Hematopoietic multipotent progenitor cell treated with erythropoietin and hydrocortisone succinate and interleukin-3 and kit ligand, for 17 days (in vitro differentiated cells): ENCODE results near the gene IGSF3.
"Not testable (repeated sequence)": the region's sequence is repeated elsewhere in the genome, so short reads cannot be mapped to it uniquely, and the experiment has no call there.

ENCODE experiments used
- DNase-seq: peaks from one replicate; pipeline ENCODE4 v3.0.0-alpha.2; 2015; ENCODE audit warnings: low spot score

IGSF3 gene

GRCh38 chr1:116629441-116629840 is 38.1 kb downstream of the IGSF3 start:
- not testable (repeated sequence) for DNase-seq

GRCh38 chr1:116628448-116628847 is 39.1 kb downstream of the IGSF3 start:
- DNase-seq, result no peak

DNA sequence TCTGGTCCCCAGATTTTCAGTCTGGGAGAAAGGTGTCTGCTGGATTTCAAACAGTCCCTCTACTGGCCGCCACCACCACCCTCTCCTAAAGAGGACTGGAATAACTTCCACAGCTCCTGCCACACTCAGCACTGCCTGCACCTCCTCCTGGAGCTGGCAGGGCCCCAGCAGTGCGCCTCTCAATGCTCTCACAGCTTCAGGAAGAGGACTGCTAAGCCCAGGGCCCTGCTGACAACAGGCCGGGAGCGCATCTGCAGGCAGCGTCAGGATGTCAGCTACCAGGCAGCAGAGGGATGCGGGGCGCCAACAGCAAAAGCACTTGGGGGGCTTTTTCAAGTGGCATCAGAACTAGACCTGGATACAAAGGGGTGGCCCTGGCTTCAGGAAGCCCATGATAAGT is 40.2 kb downstream of the IGSF3 start:
- not testable (repeated sequence) for DNase-seq

GRCh38 chr1:116626915-116627314 is 40.6 kb downstream of the IGSF3 start:
- DNase-seq, result not testable (repeated sequence)

GRCh38 chr1:116625155-116625554 is 42.4 kb downstream of the IGSF3 start:
- not testable (repeated sequence) for DNase-seq

DNA sequence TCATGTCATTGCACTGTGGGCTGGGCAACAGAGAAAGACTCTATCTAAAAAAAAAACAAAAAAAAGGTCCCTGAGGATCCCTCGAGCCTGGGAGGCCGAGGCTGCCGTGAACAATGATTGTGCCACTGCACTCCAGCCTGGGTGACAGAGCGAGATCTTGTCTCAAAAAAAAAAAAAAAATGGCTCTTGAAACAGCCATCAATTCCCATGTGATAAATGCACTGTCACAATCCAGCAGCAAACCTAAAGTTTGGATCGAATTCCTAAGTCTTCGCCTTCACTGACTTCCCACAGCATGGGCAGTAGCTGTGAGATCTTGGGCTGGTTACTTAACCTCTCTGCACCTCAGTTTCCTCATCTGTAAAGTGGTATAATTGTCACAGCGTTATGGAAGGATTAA is 43.5 kb downstream of the IGSF3 start:
- no peak for DNase-seq

GRCh38 chr1:116622496-116622895 is 45.0 kb downstream of the IGSF3 start:
- not testable (repeated sequence) for DNase-seq

- not testable (repeated sequence) for DNase-seq
These were observed 45.8 kb downstream of the IGSF3 start for GRCh38 chr1:116621756-116622155.

- not testable (repeated sequence) for DNase-seq
These were observed 47.1 kb downstream of the IGSF3 start for GRCh38 chr1:116620392-116620791.

- not testable (repeated sequence) for DNase-seq
These were observed 48.4 kb downstream of the IGSF3 start for GRCh38 chr1:116619106-116619505.

DNA sequence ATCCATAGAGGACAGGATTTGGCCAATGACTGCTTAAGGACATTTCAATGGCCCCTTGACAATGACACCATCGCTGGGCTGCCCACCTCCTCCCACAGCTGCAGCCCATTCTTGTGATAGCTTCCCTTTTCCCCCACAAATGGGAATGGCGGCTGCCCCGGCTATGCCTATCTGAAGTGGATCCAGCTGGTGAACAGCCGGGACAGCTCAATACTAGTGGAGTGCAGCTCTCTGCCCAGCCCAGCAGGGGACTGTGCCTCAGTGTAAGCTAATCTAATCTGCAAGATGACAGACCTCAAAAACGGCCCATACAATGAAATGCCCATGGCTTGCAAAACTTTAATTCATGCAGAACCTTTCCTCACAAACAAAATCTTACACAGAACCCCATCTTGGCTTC is 49.7 kb downstream of the IGSF3 start:
- DNase-seq, result not testable (repeated sequence)

- not testable (repeated sequence) for DNase-seq
These were observed 53.7 kb downstream of the IGSF3 start for GRCh38 chr1:116613825-116614224.

DNA sequence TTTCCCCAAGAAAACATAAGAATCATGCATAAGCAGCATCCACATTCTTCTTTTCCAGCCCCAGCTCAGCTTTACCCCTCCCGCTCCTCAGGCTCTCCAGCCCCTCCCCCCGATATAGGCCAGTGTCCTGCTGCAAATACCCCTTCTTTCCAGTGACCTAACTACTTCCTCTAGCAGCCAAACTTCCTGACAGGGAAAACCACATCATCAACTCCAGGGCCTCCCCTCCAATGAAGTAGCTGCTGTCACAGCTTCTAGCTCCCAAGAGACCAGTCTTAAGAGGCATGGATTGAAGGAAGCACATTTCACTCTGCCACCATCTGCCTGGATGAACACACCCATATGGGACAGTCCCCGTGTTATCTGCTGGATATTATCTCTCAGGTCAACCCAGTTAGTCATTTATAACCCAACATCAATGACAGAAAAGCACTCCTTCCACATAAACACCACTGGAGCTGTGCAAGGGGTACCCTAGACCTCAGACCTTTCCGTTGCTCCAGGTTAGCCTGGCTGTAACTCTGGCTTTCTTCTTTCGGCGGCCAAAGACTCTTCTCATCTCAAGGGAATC is 57.6 kb downstream of the IGSF3 start:
- not testable (repeated sequence) for DNase-seq

- DNase-seq, result not testable (repeated sequence)
These were observed 58.7 kb downstream of the IGSF3 start for GRCh38 chr1:116608841-116609240.

GRCh38 chr1:116608151-116608550 is 59.4 kb downstream of the IGSF3 start:
- not testable (repeated sequence) for DNase-seq

DNA sequence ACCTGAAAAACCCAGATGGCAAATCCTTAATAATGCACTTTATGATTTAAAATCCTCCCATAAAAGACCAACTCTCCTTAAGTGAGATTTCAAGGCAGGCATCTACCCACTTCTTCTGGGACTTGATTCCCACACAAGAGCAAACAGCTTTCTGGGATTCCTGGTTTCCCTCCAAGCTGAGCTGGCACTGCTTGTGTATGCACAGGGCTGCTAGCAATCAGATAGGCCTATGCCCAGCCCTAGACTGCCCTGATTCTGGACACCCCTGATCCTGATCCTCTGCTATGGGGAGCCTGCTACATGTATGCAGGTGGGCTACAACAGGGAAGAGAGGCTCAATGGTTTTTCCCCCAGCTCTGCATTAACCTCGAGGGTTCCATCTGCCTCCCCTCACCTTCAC is 60.1 kb downstream of the IGSF3 start:
- not testable (repeated sequence) for DNase-seq

DNA sequence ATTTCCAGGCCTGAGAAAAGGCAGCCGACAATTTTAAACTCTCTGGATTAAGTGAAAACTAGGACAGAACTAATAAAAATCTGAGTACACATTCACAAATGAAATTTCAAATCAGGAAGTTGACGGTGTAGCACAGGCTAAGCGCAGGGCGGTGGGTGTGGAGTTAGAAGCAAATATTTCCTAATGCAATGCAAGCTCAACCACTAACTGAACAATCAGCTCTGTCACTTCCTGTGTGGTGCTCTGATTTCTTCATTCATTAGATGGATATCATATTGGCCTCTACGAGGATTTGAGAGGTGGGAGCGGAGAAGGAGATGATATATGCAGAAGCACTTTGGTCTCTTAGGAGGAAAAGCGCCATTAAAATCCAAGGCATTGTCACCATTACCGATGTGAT is 61.5 kb downstream of the IGSF3 start:
- not testable (repeated sequence) for DNase-seq

DNA sequence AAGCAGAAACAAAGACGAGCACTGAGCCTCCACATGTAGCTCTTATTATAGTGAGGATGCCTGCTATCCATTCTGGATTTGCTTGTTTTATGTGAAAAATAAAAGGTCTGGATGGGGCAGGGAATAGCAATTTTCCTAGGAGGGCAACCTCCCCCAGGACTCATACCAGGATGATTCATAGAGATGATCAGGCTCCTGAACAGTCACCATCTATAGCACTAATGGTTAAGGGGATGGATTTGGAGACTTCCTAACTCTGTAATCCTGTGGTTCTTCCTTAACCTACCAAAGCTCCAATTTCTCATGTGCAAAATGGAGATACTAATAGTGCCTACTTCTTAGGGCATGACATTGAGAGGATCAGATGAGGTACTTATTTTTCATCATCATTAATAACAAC is 62.2 kb downstream of the IGSF3 start:
- DNase-seq, result no peak

- not testable (repeated sequence) for DNase-seq
These were observed 63.1 kb downstream of the IGSF3 start for GRCh38 chr1:116604408-116604807.

- DNase-seq, result not testable (repeated sequence)
These were observed 63.9 kb downstream of the IGSF3 start for GRCh38 chr1:116603646-116604045.

GRCh38 chr1:116599369-116599768 is 68.2 kb downstream of the IGSF3 start:
- DNase-seq, result not testable (repeated sequence)

DNA sequence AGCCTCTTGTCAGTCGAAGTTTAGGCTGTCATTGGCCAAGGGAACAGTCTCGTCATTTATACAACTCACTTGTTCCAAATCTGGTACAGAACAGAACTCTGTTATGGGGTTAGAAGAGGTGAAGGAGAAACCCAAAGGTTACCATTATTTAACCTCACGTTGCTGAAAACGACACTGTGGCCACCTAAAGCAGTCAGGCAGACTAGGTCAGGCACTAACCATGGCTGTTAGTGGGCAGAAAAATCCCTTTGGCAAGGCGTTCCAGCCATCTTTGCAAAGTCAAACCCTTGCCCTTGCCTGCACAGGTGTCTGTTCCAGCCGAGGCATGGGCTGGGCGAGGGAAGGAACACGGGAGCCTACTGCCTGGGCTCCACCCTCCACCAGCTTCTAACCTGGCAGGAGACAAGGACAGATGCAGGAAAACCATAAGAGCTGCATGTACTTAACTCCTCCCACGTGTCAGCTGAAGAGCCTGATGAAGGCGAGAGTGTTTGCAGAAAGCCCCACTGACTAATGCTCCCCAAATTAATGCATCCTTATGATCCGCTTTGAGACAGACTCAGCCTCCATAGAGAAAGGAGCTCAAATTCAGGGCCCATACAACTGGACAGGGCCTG is 69.0 kb downstream of the IGSF3 start:
- not testable (repeated sequence) for DNase-seq

DNA sequence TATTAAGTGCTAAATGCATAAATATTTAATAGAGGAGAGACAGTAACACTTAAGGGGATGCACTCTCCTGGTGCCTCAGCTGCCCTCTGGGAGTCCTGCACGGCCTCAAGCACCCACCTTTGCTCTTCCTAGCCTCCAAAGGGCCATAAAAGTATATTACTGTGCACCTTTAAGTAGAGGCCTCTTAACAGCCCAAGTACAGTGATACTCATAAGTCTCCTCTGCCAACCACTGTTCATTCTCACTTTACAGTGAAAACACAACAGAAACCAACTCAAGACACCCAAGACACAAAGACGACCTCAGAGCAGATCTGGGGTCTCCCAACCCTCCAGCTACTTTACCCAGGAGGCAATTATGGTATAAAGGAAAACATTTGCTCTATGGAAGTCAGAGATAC is 70.1 kb downstream of the IGSF3 start:
- not testable (repeated sequence) for DNase-seq
